Activated naive CD4-positive, alpha-beta T cell treated with anti-CD3 and anti-CD28 coated beads, Interleukin-2, amount 50 U/mL, for 16 hours (primary cell): Measurements from ENCODE around the gene MEX3C.
A peak's percentile ranks its signal among the peaks of the same experiment; 100 is the strongest.

ENCODE experiments used
- DNase-seq: peaks from one replicate; pipeline ENCODE4 v3.0.0-alpha.2; 2020

The MEX3C gene

DNA sequence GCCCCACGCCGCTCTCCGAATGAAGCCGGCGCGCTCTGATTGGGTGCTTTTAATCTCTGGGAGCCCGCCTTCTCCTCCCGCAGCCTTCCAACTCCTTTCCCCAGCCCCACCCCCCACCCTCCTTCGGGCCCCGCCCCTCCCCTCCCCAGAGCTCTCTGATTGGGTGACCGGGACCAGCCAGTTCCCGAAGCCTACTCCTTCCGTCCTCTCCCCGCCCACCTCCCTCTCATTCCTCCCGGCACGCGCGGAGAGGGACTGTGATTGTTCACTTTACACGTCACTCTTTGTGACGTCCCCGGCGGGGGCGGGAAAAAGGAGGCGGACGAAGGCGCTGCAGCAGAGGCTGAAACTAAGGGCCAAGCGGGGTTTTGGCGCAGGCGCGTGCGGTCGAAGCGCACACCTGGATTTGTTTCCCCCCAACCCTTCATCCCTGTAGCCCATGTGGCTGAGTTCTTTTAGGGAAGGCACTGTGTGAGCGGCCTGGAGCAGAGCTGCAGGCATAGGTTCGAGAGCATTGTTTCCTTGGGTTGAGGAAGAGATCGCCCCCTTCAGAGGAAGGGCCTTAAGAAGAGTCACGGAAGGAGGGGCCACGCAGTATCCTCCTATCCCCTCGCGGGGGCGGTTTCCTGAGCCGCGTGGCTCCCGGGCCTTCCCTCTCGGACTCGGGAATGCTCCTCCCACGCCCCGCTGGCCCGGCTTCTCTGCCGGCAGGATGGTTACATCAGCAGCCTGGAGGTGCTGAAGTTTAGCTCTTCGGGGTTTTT, at the start of gene MEX3C:
Gene MEX3C (minus strand): TSS at position 21 of the 764 bp plus-strand sequence. CDS start 361 bp downstream, outside the sequence.
- peak; percentile 99 for DNase-seq

DNA sequence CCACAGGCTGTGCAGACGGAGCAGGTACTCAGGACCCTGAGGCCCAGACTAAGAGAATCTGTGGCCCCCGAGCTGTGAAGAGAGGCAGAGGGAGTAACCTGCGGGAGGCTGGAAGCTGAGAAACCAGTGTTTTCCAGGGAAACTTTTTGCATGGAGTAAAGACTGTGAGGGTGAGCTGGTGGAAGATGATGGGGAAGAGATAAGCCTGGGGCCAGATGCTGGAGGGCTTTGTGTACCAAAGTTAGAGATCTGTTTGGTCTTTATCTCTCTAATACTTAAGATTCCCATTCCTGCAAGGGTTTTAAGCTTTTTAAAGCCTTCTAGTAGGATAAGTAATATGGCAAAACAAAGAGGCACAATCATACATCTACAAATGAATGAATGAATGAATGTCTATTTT, 43.7 kb upstream of the MEX3C start:
- DNase-seq, result no peak

GRCh38 chr18:51236225-51236624, 38.7 kb upstream of the MEX3C start:
- no peak for DNase-seq

GRCh38 chr18:51235009-51235789, 37.7 kb upstream of the MEX3C start:
- no peak for DNase-seq

- no peak for DNase-seq
Measured at GRCh38 chr18:51234117-51235008, 36.9 kb upstream of the MEX3C start.

GRCh38 chr18:51229328-51229727, 31.8 kb upstream of the MEX3C start:
- no peak for DNase-seq

DNA sequence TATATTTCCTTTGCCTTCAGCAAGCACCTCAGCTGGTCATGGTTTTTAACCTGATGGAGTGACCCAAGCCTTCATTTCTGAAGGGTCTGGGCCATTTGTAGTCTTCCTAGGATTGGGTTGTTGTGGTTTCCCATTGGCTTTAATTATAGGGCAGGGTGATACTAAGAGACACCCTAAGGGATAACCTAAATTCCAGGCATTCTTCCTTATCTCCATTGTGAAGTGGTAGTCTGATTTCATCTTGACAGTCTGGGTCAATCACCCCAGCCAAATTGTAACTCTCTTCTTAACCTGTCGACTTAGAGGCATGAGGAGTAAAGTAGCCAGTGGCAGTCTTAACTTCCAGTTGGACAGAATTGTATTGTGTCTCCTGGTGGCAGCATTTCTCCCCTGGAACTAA, 30.2 kb upstream of the MEX3C start:
- no peak for DNase-seq

DNA sequence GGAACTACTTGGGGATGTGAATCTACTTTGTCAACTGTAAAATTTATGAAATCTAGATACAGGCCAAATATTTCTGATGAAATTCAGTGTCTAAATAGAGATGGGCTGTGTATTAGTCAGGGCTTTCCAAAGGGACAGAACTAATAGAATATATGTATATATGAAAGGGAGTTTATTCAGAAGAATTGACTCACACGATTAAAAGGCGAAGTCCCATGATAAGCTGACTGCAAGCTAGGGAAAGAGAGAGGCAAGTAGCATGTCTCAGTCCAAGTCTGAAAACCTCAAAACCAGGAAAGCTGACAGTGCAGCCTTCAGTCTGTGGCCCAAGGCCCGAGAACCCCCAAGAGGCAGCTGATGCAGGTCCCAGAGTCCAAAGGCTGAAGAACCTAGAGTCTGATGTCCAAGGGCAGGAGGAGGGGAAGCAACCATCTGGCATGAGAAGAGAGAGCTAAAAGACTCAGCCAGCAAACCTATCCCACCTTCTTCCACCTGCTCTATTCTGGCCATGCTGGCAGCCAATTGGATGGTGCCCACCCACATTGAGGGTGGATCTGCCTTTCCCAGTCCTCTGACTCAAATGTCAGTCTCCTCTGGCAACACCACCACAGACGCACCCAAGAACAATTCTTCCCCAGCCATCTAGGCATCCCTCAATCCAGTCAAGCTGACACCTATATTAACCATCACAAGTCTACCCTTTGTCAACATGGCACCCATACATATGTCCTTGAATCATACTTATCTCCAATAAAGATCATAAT, 29.3 kb upstream of the MEX3C start:
- no peak for DNase-seq

DNA sequence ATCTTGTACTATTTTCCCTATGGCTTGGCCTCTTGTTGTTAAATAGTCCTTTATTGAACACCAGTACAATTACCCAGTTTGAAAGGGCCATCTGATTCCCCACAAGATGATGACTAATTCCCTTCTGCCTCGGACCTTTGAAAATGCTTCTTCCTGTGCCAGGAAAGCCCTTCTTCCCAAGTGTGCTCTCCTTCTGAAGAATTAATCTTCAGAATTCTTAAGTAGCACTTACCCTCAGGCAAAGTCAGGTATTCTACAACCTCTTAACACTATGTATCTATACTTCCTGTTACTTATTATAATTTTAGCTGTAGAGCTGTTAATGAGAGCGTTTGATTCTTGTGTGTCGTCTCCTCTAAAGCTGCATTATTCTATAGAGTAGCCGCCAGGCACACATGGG, 28.6 kb upstream of the MEX3C start:
- DNase-seq, result no peak

- no peak for DNase-seq
Measured at GRCh38 chr18:51212606-51213005, 15.1 kb upstream of the MEX3C start.

DNA sequence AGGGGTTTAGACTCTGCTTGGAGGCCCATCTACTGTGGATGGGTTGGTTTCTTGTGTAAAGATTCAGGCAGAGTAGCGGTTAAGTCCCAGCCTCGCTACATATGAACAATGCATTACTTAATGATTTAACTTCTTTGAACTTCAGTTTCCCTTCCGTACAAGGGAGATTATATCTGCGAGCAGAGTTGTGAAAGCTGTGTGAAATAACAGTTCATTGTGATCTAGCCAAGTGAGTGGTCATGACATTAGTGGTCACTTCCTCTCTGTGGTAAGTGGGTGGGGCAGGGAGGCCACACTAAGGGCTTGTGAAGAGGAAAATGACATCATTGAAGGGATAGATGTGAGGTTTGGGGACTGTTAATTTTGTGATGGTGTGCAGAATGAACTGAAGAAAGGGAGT, 14.1 kb upstream of the MEX3C start:
- no peak for DNase-seq

- peak; percentile 44 for DNase-seq
Measured at GRCh38 chr18:51196811-51197660, 445 bp downstream of the MEX3C start.

- peak; percentile 53 for DNase-seq
Measured at GRCh38 chr18:51196118-51196810, 1.2 kb downstream of the MEX3C start.

GRCh38 chr18:51195451-51196117, 1.9 kb downstream of the MEX3C start:
- peak; percentile 20 for DNase-seq

- no peak for DNase-seq
Measured at GRCh38 chr18:51195086-51195450, 2.4 kb downstream of the MEX3C start.

GRCh38 chr18:51194604-51195003, 2.9 kb downstream of the MEX3C start:
- no peak for DNase-seq

DNA sequence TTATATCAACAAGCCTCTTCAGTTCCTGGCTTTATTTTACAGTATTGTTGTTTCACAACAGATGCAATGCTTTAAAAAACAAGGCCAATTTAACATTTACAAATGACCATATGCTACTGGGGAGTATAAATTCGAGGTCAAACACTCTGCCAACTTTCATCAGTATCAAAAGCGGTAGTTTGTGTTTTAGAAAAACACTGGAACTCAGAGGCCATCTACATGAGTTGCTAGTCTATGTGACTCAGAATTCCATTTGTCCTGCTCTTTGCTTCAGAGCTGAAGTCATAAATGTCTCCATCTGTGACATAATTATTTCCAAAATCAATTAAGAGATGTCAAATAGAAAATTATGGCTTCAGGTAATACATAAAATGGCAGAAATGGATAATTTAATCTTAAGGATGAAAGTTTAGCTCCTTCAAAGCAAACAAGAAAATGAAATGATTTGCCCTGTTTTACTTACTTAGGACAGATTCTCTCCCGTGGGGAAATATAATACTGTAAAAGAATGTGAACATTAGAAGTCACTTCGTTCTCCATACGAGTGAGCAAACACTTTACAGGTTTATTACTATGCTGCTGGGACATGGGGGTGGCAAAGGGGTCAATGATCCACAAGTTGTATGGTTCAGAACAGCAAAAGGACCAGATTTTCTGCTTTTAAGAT, 3.7 kb downstream of the MEX3C start:
- no peak for DNase-seq

- no peak for DNase-seq
Measured at GRCh38 chr18:51192696-51193095, 4.8 kb downstream of the MEX3C start.

DNA sequence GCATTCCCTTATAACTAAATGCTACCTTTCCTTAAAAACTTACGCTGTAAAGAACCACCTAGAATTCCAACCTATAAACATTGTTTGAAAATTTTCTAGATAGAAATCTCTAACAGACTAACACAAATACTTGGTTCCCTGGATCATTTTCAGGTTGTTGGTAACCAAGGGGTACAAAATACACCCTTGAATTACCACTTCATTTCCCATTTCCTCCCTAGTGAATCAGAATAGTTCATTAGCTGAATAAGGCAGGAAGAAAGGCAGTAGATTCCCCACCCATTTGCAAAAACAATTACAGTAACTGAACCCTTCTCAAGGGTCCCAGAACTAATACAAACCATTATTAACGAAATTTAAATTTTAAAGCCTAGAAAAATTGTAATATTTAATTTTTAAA, 5.5 kb downstream of the MEX3C start:
- no peak for DNase-seq
